Endometrium (tissue), 2 donors: Measurements from ENCODE around the gene CAPN8.

Experiments
- FAIRE-seq: peaks from 2 replicates; lab custom pipeline; 2012; peaks lifted over from hg19 to GRCh38; lab: Jason Lieb, UNC
- donor health status: control.
- donor health status: control.

CAPN8 gene

GRCh38 chr1:223617323-223618070 is 48.0 kb downstream of the CAPN8 start:
- no peak for FAIRE-seq

GRCh38 chr1:223616586-223616985 is 48.9 kb downstream of the CAPN8 start:
- no peak for FAIRE-seq

DNA sequence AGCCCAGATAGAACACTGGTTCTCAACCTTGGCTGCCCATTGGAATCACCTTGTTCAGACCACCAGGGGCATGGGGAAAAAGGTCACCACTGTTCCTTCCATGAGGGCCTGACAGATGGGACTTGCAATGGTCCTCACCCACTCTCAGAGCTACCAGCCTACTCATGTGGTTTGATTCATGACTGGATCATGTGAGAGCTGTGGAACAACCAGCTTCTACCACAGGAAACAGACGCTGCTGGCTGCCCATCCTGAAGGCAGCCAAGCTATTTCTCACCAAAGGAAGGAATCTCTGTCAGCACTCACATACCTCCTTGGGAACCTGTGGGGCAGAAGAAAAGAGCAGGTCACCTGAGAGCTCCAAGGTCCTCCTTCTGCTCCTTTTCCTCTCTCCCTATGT is 53.6 kb downstream of the CAPN8 start:
- no peak for FAIRE-seq

- FAIRE-seq: no peak
Measured at GRCh38 chr1:223609977-223610376, 55.5 kb downstream of the CAPN8 start.

GRCh38 chr1:223609066-223609465 is 56.4 kb downstream of the CAPN8 start:
- no peak for FAIRE-seq

DNA sequence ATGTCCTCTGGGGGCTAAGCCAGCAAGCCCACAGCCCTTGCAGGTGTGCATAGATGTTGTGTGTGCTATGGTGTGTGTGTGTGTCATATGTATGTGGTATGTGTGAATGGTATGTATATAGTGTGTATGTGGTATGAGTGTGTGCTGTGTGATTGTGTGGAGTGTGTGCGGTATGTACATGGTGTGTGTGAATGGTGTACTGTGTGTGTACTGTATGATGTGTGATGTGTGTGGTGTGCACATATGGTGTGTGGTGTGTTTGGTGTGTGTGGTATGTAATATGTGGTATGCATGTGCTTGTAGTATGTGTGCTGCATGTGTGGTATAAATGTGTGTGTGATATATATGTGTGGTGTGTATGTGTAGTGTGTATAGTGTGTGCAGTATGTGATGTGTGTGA is 107.0 kb downstream of the CAPN8 start:
- no peak for FAIRE-seq

DNA sequence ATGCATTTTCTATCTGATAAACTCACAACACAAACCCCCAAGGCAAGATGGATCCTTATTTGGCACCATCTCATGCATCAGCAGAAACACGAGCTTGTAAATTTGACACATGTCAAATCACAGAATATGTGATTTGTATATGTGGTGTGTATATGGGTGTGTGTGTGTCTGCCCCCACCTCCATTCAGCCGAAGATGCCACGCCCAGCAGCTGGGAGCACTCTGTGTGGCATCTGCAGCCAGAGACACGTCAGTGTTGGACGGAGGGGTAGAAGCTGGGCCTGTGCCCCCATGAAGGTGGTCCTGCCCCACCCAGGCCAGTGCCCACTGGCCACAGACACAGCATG is 108.4 kb downstream of the CAPN8 start:
- FAIRE-seq: no peak

- no peak for FAIRE-seq
Measured at GRCh38 chr1:223556414-223557129, 108.9 kb downstream of the CAPN8 start.

DNA sequence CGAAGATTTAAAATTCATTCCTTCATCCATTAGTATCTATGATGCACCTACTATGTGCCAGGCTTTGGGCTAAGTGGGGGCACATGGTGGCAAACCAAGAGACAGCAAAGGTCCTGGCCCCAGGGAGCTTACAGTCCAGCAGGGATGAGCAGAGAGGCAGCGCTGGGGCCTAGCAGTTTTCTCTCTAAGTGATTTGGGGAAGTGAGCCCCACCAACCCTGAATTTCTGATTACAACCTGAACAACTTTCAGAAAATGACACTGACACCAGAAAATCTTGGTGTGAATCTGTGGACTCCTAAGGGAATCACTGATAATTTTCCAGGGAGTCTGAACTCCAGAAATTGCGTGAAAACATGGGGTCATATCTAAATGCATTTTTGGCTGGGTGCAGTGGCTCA is 111.5 kb downstream of the CAPN8 start:
- no peak for FAIRE-seq

DNA sequence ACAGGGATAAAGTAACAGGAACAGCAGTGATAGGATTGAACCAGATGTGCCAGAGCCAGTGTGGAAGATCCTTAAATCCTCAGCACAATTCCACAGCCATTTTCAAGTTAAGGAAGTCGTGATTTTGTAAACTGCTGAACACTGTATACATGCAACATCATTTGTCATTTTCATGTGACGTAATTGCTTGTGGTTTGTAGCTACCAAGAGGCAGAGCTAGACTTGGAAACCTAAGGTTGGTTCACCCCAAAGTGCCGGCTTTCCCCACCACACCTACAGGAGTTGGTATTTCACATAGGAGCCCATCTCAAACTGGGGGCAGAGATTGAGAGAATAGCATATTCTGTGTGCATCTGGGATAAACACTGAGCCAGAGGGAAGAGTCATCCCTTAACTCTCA is 113.9 kb downstream of the CAPN8 start:
- no peak for FAIRE-seq

- FAIRE-seq: no peak
Measured at GRCh38 chr1:223549740-223550139, 115.8 kb downstream of the CAPN8 start.

GRCh38 chr1:223547316-223548114 is 118.0 kb downstream of the CAPN8 start:
- no peak for FAIRE-seq

DNA sequence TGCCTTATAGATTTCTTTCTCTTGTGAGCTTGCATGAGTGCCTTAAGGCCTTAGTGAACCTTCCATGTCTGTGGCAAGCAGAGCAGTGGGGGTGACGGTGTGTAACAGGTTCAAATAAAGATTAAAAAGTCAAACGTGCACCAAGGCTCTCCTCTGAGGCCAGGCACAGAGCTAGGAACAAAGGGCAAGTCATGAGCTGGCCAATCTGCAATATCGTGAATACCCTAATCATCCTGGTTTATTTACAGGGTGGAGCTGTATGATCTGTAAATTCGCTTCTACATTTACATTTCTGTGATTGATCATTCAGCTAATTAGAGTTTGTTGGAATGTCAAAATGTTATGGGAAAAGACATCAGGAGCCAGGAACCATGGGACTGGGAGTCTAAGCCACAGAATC is 120.2 kb downstream of the CAPN8 start:
- FAIRE-seq: no peak

DNA sequence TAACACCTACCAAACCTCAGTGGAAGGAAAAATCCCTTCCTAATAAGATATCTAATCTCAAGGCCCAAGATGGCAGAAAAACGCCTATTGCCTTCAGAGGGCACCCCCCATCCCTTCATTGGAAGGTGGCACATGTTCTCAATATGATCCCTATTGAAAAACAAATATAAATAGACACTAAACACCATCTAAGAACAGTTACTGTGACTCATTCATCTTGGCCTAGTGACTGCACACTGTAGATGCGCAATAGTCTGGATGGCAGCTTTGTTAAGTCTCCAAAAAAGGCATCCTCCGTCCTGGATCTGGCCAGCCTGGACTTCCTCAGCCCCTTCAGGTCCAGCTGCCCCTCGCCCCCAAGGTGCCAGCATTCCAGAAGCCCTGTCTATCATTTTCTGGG is 121.9 kb downstream of the CAPN8 start:
- FAIRE-seq: no peak

- no peak for FAIRE-seq
Measured at GRCh38 chr1:223542831-223543230, 122.7 kb downstream of the CAPN8 start.

GRCh38 chr1:223540485-223541106 is 124.9 kb downstream of the CAPN8 start:
- FAIRE-seq: no peak

DNA sequence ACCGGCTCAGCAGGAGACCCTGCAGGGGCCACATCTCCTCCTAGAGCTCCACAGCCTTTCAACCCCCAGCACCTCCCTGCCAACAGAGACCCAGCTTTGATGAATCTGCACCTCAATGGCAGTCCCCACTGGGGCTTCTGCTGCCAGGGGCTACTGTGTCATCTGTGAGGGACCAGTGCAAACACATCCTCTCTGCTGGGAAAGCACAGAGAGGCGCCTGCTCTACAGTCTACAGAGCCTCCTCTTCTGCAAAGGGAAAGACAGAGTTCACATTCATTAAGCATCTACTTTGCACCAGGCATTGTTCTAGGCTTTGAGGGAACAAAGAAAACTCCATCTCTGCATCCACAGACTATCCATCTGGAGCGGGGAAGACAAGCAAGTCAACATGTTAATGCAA is 125.8 kb downstream of the CAPN8 start:
- FAIRE-seq: no peak

GRCh38 chr1:223538981-223539380 is 126.5 kb downstream of the CAPN8 start:
- FAIRE-seq: no peak

- no peak for FAIRE-seq
Measured at GRCh38 chr1:223535319-223535718, 130.2 kb downstream of the CAPN8 start.

GRCh38 chr1:223534677-223535076 is 130.8 kb downstream of the CAPN8 start:
- no peak for FAIRE-seq

DNA sequence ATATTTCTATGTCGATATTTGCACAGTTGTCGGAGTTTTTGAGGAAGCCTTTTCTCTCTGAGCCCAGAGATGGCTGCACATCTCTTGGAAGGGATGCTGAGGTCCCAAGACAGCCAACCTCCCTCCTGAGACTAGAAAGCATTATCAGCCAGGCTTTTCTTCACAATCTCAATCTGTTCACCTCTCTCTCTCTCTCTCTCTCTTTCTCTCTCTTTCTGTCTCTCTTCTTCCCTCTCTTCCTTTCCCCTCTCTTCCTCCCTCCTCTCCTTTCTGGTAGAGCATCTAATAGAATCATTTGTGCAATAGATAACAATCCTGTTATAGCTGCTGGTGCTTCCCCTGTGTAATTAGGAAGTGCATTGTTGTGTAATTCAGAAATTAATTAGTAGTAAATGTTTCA is 131.8 kb downstream of the CAPN8 start:
- no peak for FAIRE-seq

GRCh38 chr1:223531742-223532341 is 133.7 kb downstream of the CAPN8 start:
- no peak for FAIRE-seq
